ENCODE results near the gene NCAM2. TPM values are rescaled to one million over a fixed set of nuclear protein-coding genes. Genes with fewer than 3 reads are reported as not detected.

Gene NCAM2
- polyA plus RNA-seq, 1 donor from 2014 or later = 9.8 TPM

- no peak for TF ChIP-seq SMC3 (conservative IDR thresholded peaks at IDR 0.05; ENCODE audit: poor library complexity)
Observed at GRCh38 chr21:21096956-21097355, 98.7 kb downstream of the NCAM2 start (continued).

DNA sequence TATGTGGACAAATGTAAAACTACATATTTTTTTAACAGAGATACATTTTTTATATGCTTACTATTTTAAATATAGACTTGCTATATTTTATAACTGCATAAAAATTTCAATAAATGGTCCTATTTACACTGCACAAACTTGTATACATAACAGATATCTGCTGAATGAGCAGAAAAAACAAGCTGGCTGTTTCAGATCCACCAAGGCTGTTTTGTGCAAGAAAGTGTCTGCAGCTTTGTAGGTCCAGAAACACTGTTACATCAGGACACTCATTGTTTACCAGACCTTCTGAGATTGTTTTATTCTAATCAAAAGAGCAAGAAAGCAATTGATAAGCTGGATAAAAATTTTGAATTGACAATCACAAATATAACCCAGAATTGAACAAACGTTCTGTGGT is 99.3 kb downstream of the NCAM2 start:
- no peak overlapping the region for H2AFZ ChIP-seq (ENCODE audit: low read depth, low read length)
- no peaks in the 10 kb centered on the region for H4K20me1 ChIP-seq (ENCODE audit: insufficient read depth)
- no peak overlapping the region for H3K27ac ChIP-seq (ENCODE audit: low read length)
- H3F3A ChIP-seq (ENCODE audit: insufficient read depth, low read length, poor library complexity, severe bottlenecking) = no peaks in the 10 kb centered on the region
- no peak for TF ChIP-seq EP300 (conservative IDR thresholded peaks at IDR 0.05; ENCODE audit: poor library complexity, severe bottlenecking)
- no peak for TF ChIP-seq SMC3 (conservative IDR thresholded peaks at IDR 0.05; ENCODE audit: poor library complexity)
- no peak for TF ChIP-seq MXI1 (conservative IDR thresholded peaks at IDR 0.05; ENCODE audit: poor library complexity, severe bottlenecking)
- TF ChIP-seq, protein P1, sequence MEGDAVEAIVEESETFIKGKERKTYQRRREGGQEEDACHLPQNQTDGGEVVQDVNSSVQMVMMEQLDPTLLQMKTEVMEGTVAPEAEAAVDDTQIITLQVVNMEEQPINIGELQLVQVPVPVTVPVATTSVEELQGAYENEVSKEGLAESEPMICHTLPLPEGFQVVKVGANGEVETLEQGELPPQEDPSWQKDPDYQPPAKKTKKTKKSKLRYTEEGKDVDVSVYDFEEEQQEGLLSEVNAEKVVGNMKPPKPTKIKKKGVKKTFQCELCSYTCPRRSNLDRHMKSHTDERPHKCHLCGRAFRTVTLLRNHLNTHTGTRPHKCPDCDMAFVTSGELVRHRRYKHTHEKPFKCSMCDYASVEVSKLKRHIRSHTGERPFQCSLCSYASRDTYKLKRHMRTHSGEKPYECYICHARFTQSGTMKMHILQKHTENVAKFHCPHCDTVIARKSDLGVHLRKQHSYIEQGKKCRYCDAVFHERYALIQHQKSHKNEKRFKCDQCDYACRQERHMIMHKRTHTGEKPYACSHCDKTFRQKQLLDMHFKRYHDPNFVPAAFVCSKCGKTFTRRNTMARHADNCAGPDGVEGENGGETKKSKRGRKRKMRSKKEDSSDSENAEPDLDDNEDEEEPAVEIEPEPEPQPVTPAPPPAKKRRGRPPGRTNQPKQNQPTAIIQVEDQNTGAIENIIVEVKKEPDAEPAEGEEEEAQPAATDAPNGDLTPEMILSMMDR (IDR thresholded peaks at IDR 0.05; ENCODE audit: poor library complexity, severe bottlenecking) = no peak
- no peaks in the 10 kb centered on the region for H3K9me3 ChIP-seq (ENCODE audit: low read length)
- H3K79me2 ChIP-seq (replicated peaks; ENCODE audit: insufficient read depth, low read length) = no peaks in the 10 kb centered on the region
- H3K9ac ChIP-seq (ENCODE audit: low read length) = no peak overlapping the region
- H3K4me2 ChIP-seq (ENCODE audit: low read length) = no peak overlapping the region
- no peaks in the 10 kb centered on the region for H3K36me3 ChIP-seq (ENCODE audit: insufficient read depth, low read length)
- no peak overlapping the region for H3K4me3 ChIP-seq (ENCODE audit: low read length)
- H3K9me2 ChIP-seq (ENCODE audit: insufficient read depth, low read length) = peaks cover 4% of the 10 kb centered on the region
- no peaks in the 10 kb centered on the region for H3K27me3 ChIP-seq (ENCODE audit: insufficient read depth, low read depth, low read length)

- Histone ChIP-seq H3K4me3 (ENCODE audit: low read length) (no peak overlapping the region), H3K79me2 (replicated peaks; ENCODE audit: insufficient read depth, low read length) (no peaks in the 10 kb centered on the region), H3F3A (ENCODE audit: insufficient read depth, low read length, poor library complexity, severe bottlenecking) (no peaks in the 10 kb centered on the region), H3K4me2 (ENCODE audit: low read length) (no peak overlapping the region), H3K27me3 (ENCODE audit: insufficient read depth, low read depth, low read length) (no peaks in the 10 kb centered on the region), H3K9me2 (ENCODE audit: insufficient read depth, low read length) (peaks cover 4% of the 10 kb centered on the region), H2AFZ (ENCODE audit: low read depth, low read length) (no peak overlapping the region), H3K36me3 (ENCODE audit: insufficient read depth, low read length) (no peaks in the 10 kb centered on the region), H3K27ac (ENCODE audit: low read length) (no peak overlapping the region), H3K9me3 (ENCODE audit: low read length) (no peaks in the 10 kb centered on the region), H3K9ac (ENCODE audit: low read length) (no peak overlapping the region), H4K20me1 (ENCODE audit: insufficient read depth) (no peaks in the 10 kb centered on the region)
- TF ChIP-seq, protein P1 (IDR thresholded peaks at IDR 0.05; ENCODE audit: poor library complexity, severe bottlenecking) = peak; percentile 22
- TF ChIP-seq EP300 (conservative IDR thresholded peaks at IDR 0.05; ENCODE audit: poor library complexity, severe bottlenecking) (no peak), POLR2AphosphoS5 (IDR thresholded peaks at IDR 0.05) (no peak), RAD21 (conservative IDR thresholded peaks at IDR 0.05) (no peak), EZH2 (IDR thresholded peaks at IDR 0.05; ENCODE audit: borderline replicate concordance, insufficient read depth, low read length, poor library complexity, severe bottlenecking) (no peak), SMC3 (conservative IDR thresholded peaks at IDR 0.05; ENCODE audit: poor library complexity) (no peak)
Observed at GRCh38 chr21:21101911-21102310, 103.7 kb downstream of the NCAM2 start.

DNA sequence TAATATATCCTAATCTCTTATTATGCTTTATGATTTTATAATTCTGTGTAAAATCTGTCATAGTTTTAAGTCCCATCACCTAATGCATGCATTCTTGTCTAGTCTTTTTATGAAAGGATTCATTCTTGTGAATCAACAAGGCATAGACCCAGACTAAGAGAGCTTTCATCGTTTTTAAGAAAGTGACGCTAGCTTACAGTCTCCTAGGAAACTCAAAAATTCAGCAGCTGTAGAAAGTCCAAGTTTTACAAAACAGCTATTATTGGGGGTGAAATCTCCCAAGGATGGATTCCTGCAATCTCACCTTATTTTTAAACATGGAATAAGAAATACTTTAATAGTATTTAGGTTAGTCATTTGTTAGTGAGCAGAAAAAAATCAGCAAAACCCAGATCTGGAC is 104.7 kb downstream of the NCAM2 start:
- Histone ChIP-seq H3F3A (ENCODE audit: insufficient read depth, low read length, poor library complexity, severe bottlenecking) (no peaks in the 10 kb centered on the region), H2AFZ (ENCODE audit: low read depth, low read length) (no peak overlapping the region), H4K20me1 (ENCODE audit: insufficient read depth) (no peaks in the 10 kb centered on the region), H3K9ac (ENCODE audit: low read length) (no peak overlapping the region), H3K27ac (ENCODE audit: low read length) (no peak overlapping the region), H3K27me3 (ENCODE audit: insufficient read depth, low read depth, low read length) (no peaks in the 10 kb centered on the region), H3K79me2 (replicated peaks; ENCODE audit: insufficient read depth, low read length) (no peaks in the 10 kb centered on the region), H3K9me3 (ENCODE audit: low read length) (no peaks in the 10 kb centered on the region), H3K4me3 (ENCODE audit: low read length) (no peak overlapping the region), H3K4me2 (ENCODE audit: low read length) (no peak overlapping the region), H3K36me3 (ENCODE audit: insufficient read depth, low read length) (no peaks in the 10 kb centered on the region), H3K9me2 (ENCODE audit: insufficient read depth, low read length) (no peaks in the 10 kb centered on the region)
- no peak for TF ChIP-seq SMC3 (conservative IDR thresholded peaks at IDR 0.05; ENCODE audit: poor library complexity)
- TF ChIP-seq EZH2 (IDR thresholded peaks at IDR 0.05; ENCODE audit: borderline replicate concordance, insufficient read depth, low read length, poor library complexity, severe bottlenecking) = no peak
- no peak for TF ChIP-seq MXI1 (conservative IDR thresholded peaks at IDR 0.05; ENCODE audit: poor library complexity, severe bottlenecking)
- no peak for TF ChIP-seq EP300 (conservative IDR thresholded peaks at IDR 0.05; ENCODE audit: poor library complexity, severe bottlenecking)
- TF ChIP-seq, protein P1 (IDR thresholded peaks at IDR 0.05; ENCODE audit: poor library complexity, severe bottlenecking) = no peak
- TF ChIP-seq TAF1 (IDR thresholded peaks at IDR 0.05; ENCODE audit: low read depth) = no peak
- no peak for TF ChIP-seq POLR2AphosphoS5 (IDR thresholded peaks at IDR 0.05)
- no peak for TF ChIP-seq REST (IDR thresholded peaks at IDR 0.05; ENCODE audit: borderline replicate concordance)
- TF ChIP-seq RAD21 (conservative IDR thresholded peaks at IDR 0.05) = no peak
